ENCODE results near the gene STMP1. TPM values are rescaled to one million over a fixed set of nuclear protein-coding genes. Genes with fewer than 3 reads are reported as not detected.
"Not testable (repeated sequence)": the region's sequence is repeated elsewhere in the genome, so short reads cannot be mapped to it uniquely, and the experiment has no call there.

The STMP1 gene
- total RNA-seq, 4 donors from 2014 or later, result 8.6 to 18.7 (median 9.7) TPM

DNA sequence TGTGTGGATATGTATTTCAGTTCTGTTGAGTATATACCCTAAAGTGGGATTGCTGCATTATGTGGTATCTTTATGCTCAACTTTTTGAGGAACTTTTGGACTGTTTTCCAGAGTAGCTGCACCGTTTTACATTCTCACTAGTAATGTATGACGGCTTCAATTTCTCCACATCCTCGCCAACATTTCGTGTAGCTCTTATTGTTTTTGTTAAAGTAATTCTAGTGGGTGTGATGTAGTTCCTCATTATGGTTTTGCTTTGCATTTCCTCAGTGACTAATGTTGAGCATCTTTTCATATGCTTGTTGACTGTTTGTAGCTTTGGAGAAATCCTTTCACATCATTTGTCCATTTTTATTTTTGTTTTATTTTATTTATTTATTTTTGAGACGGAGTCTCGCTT is 4.5 kb downstream of the STMP1 start:
- TF ChIP-seq POLR2AphosphoS5 (IDR thresholded peaks at IDR 0.05) (no peak), POLR2A (IDR thresholded peaks at IDR 0.05; ENCODE audit: low read depth) (no peak), EP300 (IDR thresholded peaks at IDR 0.05) (no peak)
- TF ChIP-seq, protein P1, sequence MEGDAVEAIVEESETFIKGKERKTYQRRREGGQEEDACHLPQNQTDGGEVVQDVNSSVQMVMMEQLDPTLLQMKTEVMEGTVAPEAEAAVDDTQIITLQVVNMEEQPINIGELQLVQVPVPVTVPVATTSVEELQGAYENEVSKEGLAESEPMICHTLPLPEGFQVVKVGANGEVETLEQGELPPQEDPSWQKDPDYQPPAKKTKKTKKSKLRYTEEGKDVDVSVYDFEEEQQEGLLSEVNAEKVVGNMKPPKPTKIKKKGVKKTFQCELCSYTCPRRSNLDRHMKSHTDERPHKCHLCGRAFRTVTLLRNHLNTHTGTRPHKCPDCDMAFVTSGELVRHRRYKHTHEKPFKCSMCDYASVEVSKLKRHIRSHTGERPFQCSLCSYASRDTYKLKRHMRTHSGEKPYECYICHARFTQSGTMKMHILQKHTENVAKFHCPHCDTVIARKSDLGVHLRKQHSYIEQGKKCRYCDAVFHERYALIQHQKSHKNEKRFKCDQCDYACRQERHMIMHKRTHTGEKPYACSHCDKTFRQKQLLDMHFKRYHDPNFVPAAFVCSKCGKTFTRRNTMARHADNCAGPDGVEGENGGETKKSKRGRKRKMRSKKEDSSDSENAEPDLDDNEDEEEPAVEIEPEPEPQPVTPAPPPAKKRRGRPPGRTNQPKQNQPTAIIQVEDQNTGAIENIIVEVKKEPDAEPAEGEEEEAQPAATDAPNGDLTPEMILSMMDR (IDR thresholded peaks at IDR 0.05), result no peak
- DNase-seq (ENCODE audit: extremely low spot score), result no peak
- Histone ChIP-seq H3K4me3 (no peak overlapping the region), H3K27ac (replicated peaks in 1 of 4) (no peak overlapping the region), H3K9me3 (no peaks in the 10 kb centered on the region), H3K27me3 (no peaks in the 10 kb centered on the region), H3K36me3 (peaks cover 0 to 6% (median 2%) of the 10 kb centered on the region in 4 donors), H3K4me1 (peaks cover 56 to 76% (median 59%) of the 10 kb centered on the region in 4 donors)
- intact Hi-C loops (cut with DNase I), result loop anchor here (5.0 kb wide), 1 partner anchor 340 kb away; no protein-coding TSS in a partner anchor
- WGBS, result 85% methylated on average over 6 of the region's 6 CpGs

DNA sequence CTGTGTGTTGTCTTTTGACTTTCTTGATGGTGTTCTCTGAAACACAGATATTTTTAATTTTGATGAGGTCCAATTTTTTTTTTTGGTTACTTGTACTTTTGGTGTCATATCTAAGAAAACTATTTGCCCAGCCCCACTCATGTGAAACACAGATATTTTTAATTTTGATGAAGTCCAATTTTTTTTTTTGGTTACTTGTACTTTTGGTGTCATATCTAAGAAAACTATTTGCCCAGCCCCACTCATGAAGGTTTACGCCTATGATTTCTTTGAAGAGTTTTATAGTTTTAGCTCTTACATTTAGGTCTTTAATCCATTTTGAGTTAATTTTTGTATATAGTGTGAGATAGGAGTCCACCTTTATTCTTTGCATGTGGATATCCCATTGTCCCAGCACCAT is 5.3 kb downstream of the STMP1 start:
- not testable (repeated sequence) for H3K4me3 ChIP-seq; H3K9me3 ChIP-seq; DNase-seq (ENCODE audit: extremely low spot score); H3K27ac ChIP-seq (replicated peaks in 1 of 4); H3K27me3 ChIP-seq; H3K36me3 ChIP-seq
- intact Hi-C loops (cut with DNase I), result loop anchor here (5.0 kb wide), 1 partner anchor 340 kb away; no protein-coding TSS in a partner anchor
- peaks cover 61 to 80% (median 63%) of the 10 kb centered on the region in 4 donors for H3K4me1 ChIP-seq
- WGBS, result 100% methylated on average over 1 of the region's 1 CpG

DNA sequence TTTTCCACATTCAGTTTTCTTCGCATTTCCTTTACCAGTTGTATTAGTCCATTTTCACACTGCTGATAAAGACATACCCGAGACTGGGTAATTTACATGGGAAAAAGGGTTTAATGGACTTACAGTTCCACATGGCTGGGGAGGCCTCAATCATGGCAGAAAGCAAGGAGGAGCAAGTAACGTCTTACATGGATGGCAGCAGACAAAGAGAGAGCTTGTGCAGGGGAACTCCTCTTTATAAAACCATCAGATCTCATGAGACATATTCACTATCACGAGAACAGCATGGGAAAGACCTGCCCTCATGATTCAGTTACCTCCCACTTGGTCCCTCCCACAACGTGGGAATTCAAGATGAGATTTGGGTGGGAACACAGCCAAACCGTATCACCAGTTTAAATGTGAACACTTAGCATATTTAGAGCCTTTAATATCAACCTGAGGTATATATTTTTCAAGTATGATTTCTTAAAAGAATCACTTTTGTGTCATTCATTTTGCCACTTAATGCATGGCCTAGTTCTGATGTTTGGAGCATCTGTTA is 6.6 kb downstream of the STMP1 start:
- peaks cover 58 to 82% (median 62%) of the 10 kb centered on the region in 4 donors for H3K4me1 ChIP-seq
- WGBS, result 60% methylated on average over 6 of the region's 6 CpGs
- not testable (repeated sequence) for H3K27ac ChIP-seq (replicated peaks in 1 of 4); H3K9me3 ChIP-seq; DNase-seq (ENCODE audit: extremely low spot score); H3K27me3 ChIP-seq; H3K36me3 ChIP-seq; H3K4me3 ChIP-seq
- intact Hi-C loops (cut with DNase I), result loop anchor here (5.0 kb wide), 1 partner anchor 338 kb away; no protein-coding TSS in a partner anchor

DNA sequence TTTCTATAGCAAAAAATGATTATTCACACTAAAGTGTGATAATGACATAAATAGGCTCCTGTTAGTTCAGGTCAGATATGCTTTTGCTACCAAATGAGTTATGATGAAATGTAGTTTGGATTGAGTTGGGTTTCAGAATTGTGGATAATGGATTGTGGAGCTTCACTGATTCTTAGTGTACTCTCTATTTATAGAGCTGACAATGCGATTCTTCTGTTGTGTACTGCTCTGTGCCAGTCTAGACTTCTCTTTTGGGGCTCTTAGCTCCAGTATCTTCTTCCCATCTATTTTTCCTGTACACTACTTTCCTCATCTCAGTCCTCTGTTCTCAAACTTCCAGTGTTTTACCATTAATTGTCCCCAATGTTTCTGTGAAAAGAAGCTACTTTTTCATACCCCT is 7.5 kb downstream of the STMP1 start:
- intact Hi-C loops (cut with DNase I), result loop anchor here (5.0 kb wide), 2 partner anchors 128 to 338 kb away; no protein-coding TSS in a partner anchor
- no peak overlapping the region for H3K4me3 ChIP-seq
- DNase-seq (ENCODE audit: extremely low spot score), result no peak
- H3K27me3 ChIP-seq, result no peaks in the 10 kb centered on the region
- peaks cover 51 to 74% (median 53%) of the 10 kb centered on the region in 4 donors for H3K4me1 ChIP-seq
- peaks cover 0 to 9% (median 7%) of the 10 kb centered on the region in 4 donors for H3K36me3 ChIP-seq
- no peaks in the 10 kb centered on the region for H3K9me3 ChIP-seq
- TF ChIP-seq, protein P1 (IDR thresholded peaks at IDR 0.05), result no peak
- TF ChIP-seq POLR2A (IDR thresholded peaks at IDR 0.05; ENCODE audit: low read depth) (no peak), EP300 (IDR thresholded peaks at IDR 0.05) (no peak), POLR2AphosphoS5 (IDR thresholded peaks at IDR 0.05) (no peak)
- H3K27ac ChIP-seq (replicated peaks in 1 of 4), result no peak overlapping the region
- WGBS, result 79% methylated on average over 1 of the region's 1 CpG

DNA sequence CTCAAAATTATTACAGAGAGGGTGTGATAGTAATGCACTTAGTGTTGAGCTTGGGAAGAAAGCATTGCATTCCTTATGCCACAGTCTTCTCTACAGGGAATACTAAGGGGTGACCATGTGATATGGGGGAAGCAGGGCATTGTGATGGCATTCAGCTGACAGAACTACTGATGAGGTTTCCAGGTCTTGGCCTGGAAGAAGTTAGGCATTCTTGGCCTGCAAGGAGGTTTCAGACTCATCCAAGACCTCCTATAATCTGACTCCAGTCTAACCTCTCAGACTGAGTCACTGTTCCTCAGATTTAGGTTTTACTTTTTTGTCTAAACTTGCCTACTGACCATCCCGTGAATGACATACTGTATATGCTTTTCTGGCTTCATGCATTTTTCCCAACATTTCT is 7.9 kb downstream of the STMP1 start:
- Histone ChIP-seq H3K27ac (replicated peaks in 1 of 4) (no peak overlapping the region), H3K4me1 (peaks cover 48 to 70% (median 51%) of the 10 kb centered on the region in 4 donors), H3K27me3 (no peaks in the 10 kb centered on the region), H3K9me3 (no peaks in the 10 kb centered on the region), H3K4me3 (no peak overlapping the region), H3K36me3 (peaks cover 0 to 10% (median 7%) of the 10 kb centered on the region in 4 donors)
- intact Hi-C loops (cut with DNase I), result loop anchor here (5.0 kb wide), 1 partner anchor 127 kb away; no protein-coding TSS in a partner anchor
- TF ChIP-seq, protein P1 (IDR thresholded peaks at IDR 0.05), result no peak
- TF ChIP-seq POLR2A (IDR thresholded peaks at IDR 0.05; ENCODE audit: low read depth) (no peak), EP300 (IDR thresholded peaks at IDR 0.05) (no peak), POLR2AphosphoS5 (IDR thresholded peaks at IDR 0.05) (no peak)
- 36% methylated on average over 1 of the region's 1 CpG for WGBS
- DNase-seq (ENCODE audit: extremely low spot score), result no peak
